Germinal center (tissue), 1 donor: Measurements from ENCODE around the gene RBM34.

ENCODE experiments used
- DNase-seq: peaks from one replicate; pipeline ENCODE4 v3.0.0; 2012; ENCODE audit warnings: mixed read lengths, low spot score

Gene RBM34

GRCh38 chr1:235152235-235152634 is 8.8 kb downstream of the RBM34 start:
- no peak for DNase-seq

GRCh38 chr1:235151033-235151432 is 10.0 kb downstream of the RBM34 start:
- no peak for DNase-seq

- no peak for DNase-seq
These were observed 11.2 kb downstream of the RBM34 start for GRCh38 chr1:235149824-235150223.

GRCh38 chr1:235147269-235147668 is 13.8 kb downstream of the RBM34 start:
- no peak for DNase-seq

GRCh38 chr1:235145639-235146038 is 15.4 kb downstream of the RBM34 start:
- no peak for DNase-seq

- DNase-seq: no peak
These were observed 18.1 kb downstream of the RBM34 start for GRCh38 chr1:235142991-235143390.

- DNase-seq: no peak
These were observed 21.7 kb downstream of the RBM34 start for GRCh38 chr1:235139315-235139714.

- DNase-seq: no peak
These were observed 22.2 kb downstream of the RBM34 start for GRCh38 chr1:235138821-235139220.

- DNase-seq: no peak
These were observed 24.9 kb downstream of the RBM34 start for GRCh38 chr1:235136111-235136510.

- DNase-seq: no peak
These were observed 26.9 kb downstream of the RBM34 start for GRCh38 chr1:235134171-235134570.

- DNase-seq: no peak
These were observed 28.0 kb downstream of the RBM34 start for GRCh38 chr1:235133086-235133485.

GRCh38 chr1:235131961-235132360 is 29.1 kb downstream of the RBM34 start:
- no peak for DNase-seq

- no peak for DNase-seq
These were observed 30.2 kb downstream of the RBM34 start for GRCh38 chr1:235130766-235131270.

GRCh38 chr1:235129774-235130570 is 31.1 kb downstream of the RBM34 start:
- DNase-seq: no peak

- DNase-seq: peak; percentile 95
These were observed 32.4 kb downstream of the RBM34 start, which contains the start of gene TOMM20 for GRCh38 chr1:235128456-235129328. Gene TOMM20, minus strand, starts transcription at chr1:235128837. Its CDS starts 122 bp downstream, at chr1:235128715.

- peak; percentile 23 for DNase-seq
These were observed 33.2 kb downstream of the RBM34 start for GRCh38 chr1:235127732-235128455.

GRCh38 chr1:235127203-235127602 is 33.8 kb downstream of the RBM34 start:
- DNase-seq: no peak

GRCh38 chr1:235124665-235125064 is 36.4 kb downstream of the RBM34 start:
- DNase-seq: no peak

- no peak for DNase-seq
These were observed 36.9 kb downstream of the RBM34 start for GRCh38 chr1:235124111-235124510.

GRCh38 chr1:235122348-235122747 is 38.7 kb downstream of the RBM34 start:
- no peak for DNase-seq

GRCh38 chr1:235113183-235113917 is 47.7 kb downstream of the RBM34 start:
- no peak for DNase-seq
